Esophagus squamous epithelium (tissue), 4 donors: ENCODE results near the gene IDS.
"Not testable (repeated sequence)": the region's sequence is repeated elsewhere in the genome, so short reads cannot be mapped to it uniquely, and the experiment has no call there.

Experiments
- POLR2A ChIP-seq, 4 donors: fragments of 450-650 bp; IDR thresholded peaks; one replicate each; pipeline ENCODE4 v1.6.1; 2017; ENCODE audit warnings: antibody characterized with exemption in 4 of 4, mild to moderate bottlenecking in 4 of 4, moderate library complexity in 3 of 4
- TF ChIP-seq, protein P1 (sequence below), 6 experiments: fragments of 450-650 bp in 4 of 6; fragments of 200-600 bp in 2 of 6; sonication (generic) in 2 of 6; IDR thresholded peaks; one replicate each; pipeline ENCODE4 v1.5.1; 2016 to 2019; ENCODE audit warnings: antibody characterized with exemption in 6 of 6, mild to moderate bottlenecking in 4 of 6, moderate library complexity in 4 of 6

GRCh38 chrX:149534926-149535602 is 30.0 kb upstream of the IDS start:
- TF ChIP-seq, protein P1, sequence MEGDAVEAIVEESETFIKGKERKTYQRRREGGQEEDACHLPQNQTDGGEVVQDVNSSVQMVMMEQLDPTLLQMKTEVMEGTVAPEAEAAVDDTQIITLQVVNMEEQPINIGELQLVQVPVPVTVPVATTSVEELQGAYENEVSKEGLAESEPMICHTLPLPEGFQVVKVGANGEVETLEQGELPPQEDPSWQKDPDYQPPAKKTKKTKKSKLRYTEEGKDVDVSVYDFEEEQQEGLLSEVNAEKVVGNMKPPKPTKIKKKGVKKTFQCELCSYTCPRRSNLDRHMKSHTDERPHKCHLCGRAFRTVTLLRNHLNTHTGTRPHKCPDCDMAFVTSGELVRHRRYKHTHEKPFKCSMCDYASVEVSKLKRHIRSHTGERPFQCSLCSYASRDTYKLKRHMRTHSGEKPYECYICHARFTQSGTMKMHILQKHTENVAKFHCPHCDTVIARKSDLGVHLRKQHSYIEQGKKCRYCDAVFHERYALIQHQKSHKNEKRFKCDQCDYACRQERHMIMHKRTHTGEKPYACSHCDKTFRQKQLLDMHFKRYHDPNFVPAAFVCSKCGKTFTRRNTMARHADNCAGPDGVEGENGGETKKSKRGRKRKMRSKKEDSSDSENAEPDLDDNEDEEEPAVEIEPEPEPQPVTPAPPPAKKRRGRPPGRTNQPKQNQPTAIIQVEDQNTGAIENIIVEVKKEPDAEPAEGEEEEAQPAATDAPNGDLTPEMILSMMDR (IDR thresholded peaks at IDR 0.05): not testable (repeated sequence)
- TF ChIP-seq POLR2A (IDR thresholded peaks at IDR 0.05): not testable (repeated sequence)
